Stimulated activated memory B cell treated with anti-CD40 and anti-IgM and Interleukin-4, amounts not matched to agents 10 μg/mL and 1 μg/mL and 100 μg/mL, for 72 hours (primary cell): ENCODE data around the gene DYRK2.
A peak's percentile ranks its signal among the peaks of the same experiment; 100 is the strongest.
"Not testable (repeated sequence)": the region's sequence is repeated elsewhere in the genome, so short reads cannot be mapped to it uniquely, and the experiment has no call there.

Experiments used
- ATAC-seq: fragments of 150-1000 bp; cut with Tn5 transposase; 2 replicates; pipeline ENCODE4 v1.10.0; 2021
- H3K27ac Mint-ChIP-seq: one replicate; pipeline ENCODE4 v1.8.0; 2022; ENCODE audit warnings: mild to moderate bottlenecking, mixed read lengths
- H3K27me3 Mint-ChIP-seq: one replicate; pipeline ENCODE4 v1.8.0; 2022; ENCODE audit warnings: mixed read lengths
- H3K36me3 Mint-ChIP-seq: one replicate; pipeline ENCODE4 v1.8.0; 2022; ENCODE audit warnings: mixed read lengths
- H3K4me1 Mint-ChIP-seq: one replicate; pipeline ENCODE4 v1.8.0; 2022; ENCODE audit warnings: mixed read lengths
- H3K4me3 Mint-ChIP-seq: one replicate; pipeline ENCODE4 v1.8.0; 2022; ENCODE audit warnings: mild to moderate bottlenecking, moderate library complexity, mixed read lengths
- H3K9me3 Mint-ChIP-seq: one replicate; pipeline ENCODE4 v1.8.0; 2022; ENCODE audit warnings: mixed read lengths

Gene DYRK2

GRCh38 chr12:67671892-67672291, 23.3 kb downstream of the DYRK2 start:
- peaks cover 13% of the 10 kb centered on the region for H3K9me3 Mint-ChIP-seq
- H3K27me3 Mint-ChIP-seq, result no peaks in the 10 kb centered on the region
- H3K27ac Mint-ChIP-seq, result no peak overlapping the region
- no peak for ATAC-seq
- H3K4me3 Mint-ChIP-seq, result no peak overlapping the region
- H3K36me3 Mint-ChIP-seq, result peaks cover 57% of the 10 kb centered on the region
- peaks cover 16% of the 10 kb centered on the region for H3K4me1 Mint-ChIP-seq

GRCh38 chr12:67672507-67672906, 24.0 kb downstream of the DYRK2 start:
- not testable (repeated sequence) for ATAC-seq, H3K4me1 Mint-ChIP-seq, H3K4me3 Mint-ChIP-seq, H3K27me3 Mint-ChIP-seq, H3K27ac Mint-ChIP-seq
- Mint-ChIP-seq H3K36me3 (peaks cover 51% of the 10 kb centered on the region), H3K9me3 (peaks cover 13% of the 10 kb centered on the region)

- not testable (repeated sequence) for H3K4me1 Mint-ChIP-seq, H3K27me3 Mint-ChIP-seq, ATAC-seq, H3K27ac Mint-ChIP-seq, H3K4me3 Mint-ChIP-seq
- Mint-ChIP-seq H3K36me3 (peaks cover 47% of the 10 kb centered on the region), H3K9me3 (peaks cover 13% of the 10 kb centered on the region)
Measured at GRCh38 chr12:67673509-67673908, 25.0 kb downstream of the DYRK2 start.

GRCh38 chr12:67674417-67674816, 25.9 kb downstream of the DYRK2 start:
- Mint-ChIP-seq H3K4me1 (peaks cover 2% of the 10 kb centered on the region), H3K36me3 (peaks cover 50% of the 10 kb centered on the region), H3K4me3 (no peak overlapping the region), H3K27ac (no peak overlapping the region), H3K27me3 (no peaks in the 10 kb centered on the region), H3K9me3 (peaks cover 13% of the 10 kb centered on the region)
- no peak for ATAC-seq

- peaks cover 54% of the 10 kb centered on the region for H3K36me3 Mint-ChIP-seq
- ATAC-seq, result no peak
- H3K27ac Mint-ChIP-seq, result no peak overlapping the region
- H3K9me3 Mint-ChIP-seq, result peaks cover 16% of the 10 kb centered on the region
- no peak overlapping the region for H3K4me3 Mint-ChIP-seq
- H3K27me3 Mint-ChIP-seq, result no peaks in the 10 kb centered on the region
- no peaks in the 10 kb centered on the region for H3K4me1 Mint-ChIP-seq
Measured at GRCh38 chr12:67676624-67677023, 28.1 kb downstream of the DYRK2 start.

- Mint-ChIP-seq H3K4me3 (no peak overlapping the region), H3K27ac (no peak overlapping the region), H3K9me3 (peaks cover 16% of the 10 kb centered on the region), H3K4me1 (no peaks in the 10 kb centered on the region), H3K27me3 (no peaks in the 10 kb centered on the region), H3K36me3 (peaks cover 51% of the 10 kb centered on the region)
- no peak for ATAC-seq
Measured at GRCh38 chr12:67677166-67677565, 28.6 kb downstream of the DYRK2 start.

GRCh38 chr12:67681105-67681778, 32.7 kb downstream of the DYRK2 start:
- peaks cover 3% of the 10 kb centered on the region for H3K9me3 Mint-ChIP-seq
- H3K36me3 Mint-ChIP-seq, result peaks cover 24% of the 10 kb centered on the region

GRCh38 chr12:67681941-67682620, 33.5 kb downstream of the DYRK2 start:
- no peaks in the 10 kb centered on the region for H3K4me1 Mint-ChIP-seq
- H3K4me3 Mint-ChIP-seq, result no peak overlapping the region
- peaks cover 23% of the 10 kb centered on the region for H3K36me3 Mint-ChIP-seq
- peaks cover 3% of the 10 kb centered on the region for H3K9me3 Mint-ChIP-seq
- H3K27me3 Mint-ChIP-seq, result no peaks in the 10 kb centered on the region
- no peak overlapping the region for H3K27ac Mint-ChIP-seq
- ATAC-seq, result no peak

More at GRCh38 chr12:67681105-67681778, 32.7 kb downstream of the DYRK2 start:
- no peaks in the 10 kb centered on the region for H3K27me3 Mint-ChIP-seq
- H3K4me3 Mint-ChIP-seq, result no peak overlapping the region
- no peaks in the 10 kb centered on the region for H3K4me1 Mint-ChIP-seq
- no peak overlapping the region for H3K27ac Mint-ChIP-seq
- ATAC-seq, result no peak

- H3K27ac Mint-ChIP-seq, result no peak overlapping the region
- H3K9me3 Mint-ChIP-seq, result peaks cover 8% of the 10 kb centered on the region
- H3K4me3 Mint-ChIP-seq, result no peak overlapping the region
- ATAC-seq, result no peak
- H3K27me3 Mint-ChIP-seq, result no peaks in the 10 kb centered on the region
- peaks cover 12% of the 10 kb centered on the region for H3K36me3 Mint-ChIP-seq
- H3K4me1 Mint-ChIP-seq, result peaks cover 22% of the 10 kb centered on the region
Measured at GRCh38 chr12:67689385-67689784, 40.8 kb downstream of the DYRK2 start.

GRCh38 chr12:67690656-67691055, 42.1 kb downstream of the DYRK2 start:
- H3K9me3 Mint-ChIP-seq, result peaks cover 8% of the 10 kb centered on the region
- peaks cover 12% of the 10 kb centered on the region for H3K36me3 Mint-ChIP-seq
- H3K4me3 Mint-ChIP-seq, result no peak overlapping the region
- ATAC-seq, result no peak
- H3K4me1 Mint-ChIP-seq, result peaks cover 29% of the 10 kb centered on the region
- no peaks in the 10 kb centered on the region for H3K27me3 Mint-ChIP-seq
- no peak overlapping the region for H3K27ac Mint-ChIP-seq

GRCh38 chr12:67691220-67691619, 42.7 kb downstream of the DYRK2 start:
- Mint-ChIP-seq H3K27me3 (no peaks in the 10 kb centered on the region), H3K4me3 (no peak overlapping the region), H3K27ac (peak overlapping the region; percentile 4), H3K9me3 (peaks cover 8% of the 10 kb centered on the region), H3K4me1 (peaks cover 29% of the 10 kb centered on the region), H3K36me3 (peaks cover 12% of the 10 kb centered on the region)
- ATAC-seq, result no peak

- Mint-ChIP-seq H3K27me3 (no peaks in the 10 kb centered on the region), H3K4me1 (peaks cover 29% of the 10 kb centered on the region), H3K36me3 (peaks cover 12% of the 10 kb centered on the region), H3K9me3 (peaks cover 8% of the 10 kb centered on the region), H3K4me3 (no peak overlapping the region), H3K27ac (peak overlapping the region; percentile 4)
- ATAC-seq, result no peak
Measured at GRCh38 chr12:67692135-67692534, 43.6 kb downstream of the DYRK2 start.

- H3K4me3 Mint-ChIP-seq, result no peak overlapping the region
- H3K9me3 Mint-ChIP-seq, result peaks cover 2% of the 10 kb centered on the region
Measured at GRCh38 chr12:67692966-67693365, 44.4 kb downstream of the DYRK2 start.

GRCh38 chr12:67693894-67694293, 45.3 kb downstream of the DYRK2 start:
- peaks cover 42% of the 10 kb centered on the region for H3K4me1 Mint-ChIP-seq
- H3K27me3 Mint-ChIP-seq, result no peaks in the 10 kb centered on the region
- no peak for ATAC-seq
- no peak overlapping the region for H3K27ac Mint-ChIP-seq
- H3K9me3 Mint-ChIP-seq, result peaks cover 2% of the 10 kb centered on the region
- peaks cover 6% of the 10 kb centered on the region for H3K36me3 Mint-ChIP-seq
- H3K4me3 Mint-ChIP-seq, result no peak overlapping the region

More at GRCh38 chr12:67692966-67693365, 44.4 kb downstream of the DYRK2 start:
- Mint-ChIP-seq H3K27ac (no peak overlapping the region), H3K36me3 (peaks cover 6% of the 10 kb centered on the region), H3K4me1 (peaks cover 34% of the 10 kb centered on the region), H3K27me3 (no peaks in the 10 kb centered on the region)
- ATAC-seq, result no peak

- ATAC-seq, result no peak
- Mint-ChIP-seq H3K27ac (no peak overlapping the region), H3K27me3 (no peaks in the 10 kb centered on the region), H3K9me3 (peaks cover 2% of the 10 kb centered on the region), H3K36me3 (peaks cover 6% of the 10 kb centered on the region), H3K4me1 (peaks cover 46% of the 10 kb centered on the region), H3K4me3 (no peak overlapping the region)
Measured at GRCh38 chr12:67694306-67694900, 45.9 kb downstream of the DYRK2 start.

GRCh38 chr12:67695974-67696373, 47.4 kb downstream of the DYRK2 start:
- Mint-ChIP-seq H3K27ac (no peak overlapping the region), H3K9me3 (peaks cover 2% of the 10 kb centered on the region)

More at GRCh38 chr12:67695974-67696373, 47.4 kb downstream of the DYRK2 start:
- Mint-ChIP-seq H3K4me1 (peaks cover 53% of the 10 kb centered on the region), H3K4me3 (no peak overlapping the region), H3K27me3 (no peaks in the 10 kb centered on the region), H3K36me3 (peaks cover 6% of the 10 kb centered on the region)
- no peak for ATAC-seq
